ENCODE results near the gene PDZD7.

PDZD7 gene

GRCh38 chr10:100984672-100985177 is 46.2 kb downstream of the PDZD7 start:
- ChIA-PET POLR2A (interaction anchor here (0.6 kb wide), 1 partner anchor 1129 kb away, joined by 6 read pairs; no protein-coding TSS in a partner anchor), CTCF (interaction anchor here (0.8 to 11.3 kb wide), 4 partner anchors 9 to 77 kb away, joined by 3 to 94 read pairs (median 6); partner anchors contain the start of genes KAZALD1 and LZTS2)
- TF ChIP-seq CTCF (IDR thresholded peaks at IDR 0.05; ENCODE audit: control extremely low read depth, extremely low read depth, low read depth, missing control alignments): no peak
- no peak for DNase-seq (ENCODE audit: extremely low spot score)

- no peak for DNase-seq (ENCODE audit: extremely low spot score)
- POLR2A ChIA-PET: no interaction called here
- CTCF ChIA-PET: interaction anchor here (11.3 kb wide), 1 partner anchor 13 kb away, joined by 94 read pairs; the partner anchor contains the start of gene LZTS2
- TF ChIP-seq CTCF (IDR thresholded peaks at IDR 0.05; ENCODE audit: control extremely low read depth, extremely low read depth, low read depth, missing control alignments): no peak
Observed at GRCh38 chr10:100983868-100984671, 46.9 kb downstream of the PDZD7 start.

- TF ChIP-seq CTCF (IDR thresholded peaks at IDR 0.05; ENCODE audit: control extremely low read depth, extremely low read depth, low read depth, missing control alignments): no peak
- ChIA-PET POLR2A (interaction anchor here (0.5 kb wide), 1 partner anchor 440 kb away, joined by 4 read pairs; no protein-coding TSS in a partner anchor), CTCF (interaction anchor here (11.3 kb wide), 1 partner anchor 14 kb away, joined by 94 read pairs; the partner anchor contains the start of gene LZTS2)
- no peak for DNase-seq (ENCODE audit: extremely low spot score)
Observed at GRCh38 chr10:100982916-100983830, 47.8 kb downstream of the PDZD7 start.

- no peak for DNase-seq (ENCODE audit: extremely low spot score)
- ChIA-PET CTCF (interaction anchor here (0.8 to 11.3 kb wide), 5 partner anchors 10 to 33 kb away, joined by 3 to 94 read pairs (median 4); partner anchors contain the start of gene LZTS2), POLR2A (interaction anchor here (0.7 kb wide), 1 partner anchor 595 kb away, joined by 4 read pairs; no protein-coding TSS in a partner anchor)
- TF ChIP-seq CTCF (IDR thresholded peaks at IDR 0.05; ENCODE audit: control extremely low read depth, extremely low read depth, low read depth, missing control alignments): no peak
Observed at GRCh38 chr10:100981178-100981772, 49.7 kb downstream of the PDZD7 start.

GRCh38 chr10:100980711-100981110 is 50.2 kb downstream of the PDZD7 start:
- ChIA-PET POLR2A (no interaction called here), CTCF (interaction anchor here (0.8 to 11.3 kb wide), 5 partner anchors 11 to 33 kb away, joined by 3 to 94 read pairs (median 4); partner anchors contain the start of gene LZTS2)
- no peak for DNase-seq (ENCODE audit: extremely low spot score)
- TF ChIP-seq CTCF (IDR thresholded peaks at IDR 0.05; ENCODE audit: control extremely low read depth, extremely low read depth, low read depth, missing control alignments): no peak

All from GM10248 (cell line).